ENCODE data around the gene SULT1E1. TPM values are rescaled to one million over a fixed set of nuclear protein-coding genes. Genes with fewer than 3 reads are reported as not detected.

Gene SULT1E1
- total and polyA plus RNA-seq, 12 donors = not detected

GRCh38 chr4:69811166-69811565, 48.8 kb downstream of the SULT1E1 start:
- no peak for TF ChIP-seq CTCF (IDR thresholded peaks at IDR 0.05)
- DNase-seq (no peak), ATAC-seq (no peak)
- no peak overlapping the region for H3K4me3 ChIP-seq
- 70 to 89% methylated on average over 1 of the region's 1 CpG for WGBS, 2 donors
- H3K9me3 ChIP-seq = peaks cover 0 to 3% (median 0%) of the 10 kb centered on the region in 11 donors
- H3K36me3 ChIP-seq = no peaks in the 10 kb centered on the region
- H3K4me1 ChIP-seq = no peaks in the 10 kb centered on the region
- intact Hi-C loops (cut with DNase I) = no loop called here
- H3K27ac ChIP-seq = no peak overlapping the region
- H3K27me3 ChIP-seq = no peaks in the 10 kb centered on the region

GRCh38 chr4:69800599-69800998, 59.3 kb downstream of the SULT1E1 start:
- H3K27me3 ChIP-seq = no peaks in the 10 kb centered on the region
- no peaks in the 10 kb centered on the region for H3K36me3 ChIP-seq
- no peak for TF ChIP-seq CTCF (IDR thresholded peaks at IDR 0.05)
- H3K27ac ChIP-seq = no peak overlapping the region
- H3K4me3 ChIP-seq = no peak overlapping the region
- no peak for DNase-seq
- peaks cover 0 to 13% (median 0%) of the 10 kb centered on the region in 11 donors for H3K9me3 ChIP-seq
- H3K4me1 ChIP-seq = no peaks in the 10 kb centered on the region
- intact Hi-C loops (cut with DNase I) = no loop called here
- 91 to 93% methylated on average over 1 of the region's 1 CpG for WGBS, 2 donors
- no peak for ATAC-seq

- Histone ChIP-seq H3K9me3 (peaks cover 0 to 13% (median 0%) of the 10 kb centered on the region in 11 donors), H3K36me3 (no peaks in the 10 kb centered on the region), H3K4me3 (no peak overlapping the region), H3K4me1 (no peaks in the 10 kb centered on the region), H3K27ac (no peak overlapping the region), H3K27me3 (no peaks in the 10 kb centered on the region)
- no peak for DNase-seq
- WGBS, 2 donors = 84 to 92% methylated on average over 3 of the region's 3 CpGs
- ATAC-seq = no peak
- no peak for TF ChIP-seq CTCF (IDR thresholded peaks at IDR 0.05)
- intact Hi-C loops (cut with DNase I) = no loop called here
Observed at GRCh38 chr4:69799337-69799736, 60.6 kb downstream of the SULT1E1 start.

- ATAC-seq (no peak), DNase-seq (no peak)
- no peak for TF ChIP-seq CTCF (IDR thresholded peaks at IDR 0.05)
- intact Hi-C loops (cut with DNase I) = no loop called here
- no peaks in the 10 kb centered on the region for H3K27me3 ChIP-seq
- no peaks in the 10 kb centered on the region for H3K36me3 ChIP-seq
- no peak overlapping the region for H3K27ac ChIP-seq
- no peaks in the 10 kb centered on the region for H3K9me3 ChIP-seq
- no peaks in the 10 kb centered on the region for H3K4me1 ChIP-seq
- H3K4me3 ChIP-seq = no peak overlapping the region
Observed at GRCh38 chr4:69793732-69794131, 66.2 kb downstream of the SULT1E1 start.

Other genes with a start within 250 kb of the SULT1E1 start
- not detected for gene UGT2A2, start 220.5 kb downstream of the SULT1E1 start, total RNA-seq
- not detected for gene UGT2A2, start 220.5 kb downstream of the SULT1E1 start, polyA plus RNA-seq
- gene UGT2A1, start 206.9 kb downstream of the SULT1E1 start, total RNA-seq = not detected
- not detected for gene UGT2A1, start 206.9 kb downstream of the SULT1E1 start, polyA plus RNA-seq
- gene SULT1B1, start 99.5 kb downstream of the SULT1E1 start, total RNA-seq = 1 to 10 TPM in 2 of 10 donors, under 1 TPM in 8; 0.24 to 2.7 (median 0.44) TPM
- under 1 TPM; 0.22 to 0.45 TPM for gene SULT1B1, start 99.5 kb downstream of the SULT1E1 start, polyA plus RNA-seq
- not detected for gene CSN1S1, start 70.9 kb upstream of the SULT1E1 start, total RNA-seq
- under 1 TPM in 1 of 2 donors, not detected in 1; 0.26 TPM for gene CSN1S1, start 70.9 kb upstream of the SULT1E1 start, polyA plus RNA-seq
- not detected for gene CSN2, start 105.6 kb upstream of the SULT1E1 start, total RNA-seq
- not detected for gene CSN2, start 105.6 kb upstream of the SULT1E1 start, polyA plus RNA-seq
- not detected for gene STATH, start 135.8 kb upstream of the SULT1E1 start, total RNA-seq
- not detected for gene STATH, start 135.8 kb upstream of the SULT1E1 start, polyA plus RNA-seq
- gene HTN3, start 168.3 kb upstream of the SULT1E1 start, total RNA-seq = not detected
- not detected for gene HTN3, start 168.3 kb upstream of the SULT1E1 start, polyA plus RNA-seq
- gene HTN1, start 190.3 kb upstream of the SULT1E1 start, total RNA-seq = not detected
- gene HTN1, start 190.3 kb upstream of the SULT1E1 start, polyA plus RNA-seq = not detected

Measured in heart right ventricle (tissue), 16 donors.